Measurements from ENCODE around the gene DTD2. TPM values are rescaled to one million over a fixed set of nuclear protein-coding genes. Genes with fewer than 3 reads are reported as not detected.

The DTD2 gene
- total and polyA plus RNA-seq, 2 of the 8 experiments (the other 6 are each of a cell fraction or from before 2014, with no cell fraction given): 12.0 to 19.5 TPM

DNA sequence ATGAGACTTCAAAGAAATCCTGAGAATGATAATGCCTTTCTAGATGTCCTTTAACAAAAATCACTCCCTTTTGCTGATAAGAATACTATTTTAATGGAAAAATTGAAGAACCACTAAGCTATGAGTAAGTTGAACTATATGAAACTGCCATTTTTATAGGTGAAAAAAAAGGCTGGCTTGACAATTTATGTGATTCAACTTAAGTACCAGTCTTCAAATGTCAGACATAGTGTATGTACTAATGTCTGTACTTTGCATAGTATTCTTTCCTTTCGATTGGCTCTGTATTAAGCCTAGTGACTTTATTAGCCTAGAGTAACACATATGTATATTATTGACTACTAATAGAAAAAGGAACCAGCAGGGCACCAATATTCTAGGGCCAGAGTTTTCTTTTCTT is 48.9 kb downstream of the DTD2 start (continued):
- TF ChIP-seq RXRA (IDR thresholded peaks at IDR 0.05; ENCODE audit: insufficient read depth, low read depth, low read length): no peak
